ENCODE data around the gene DCLRE1B.

Gene DCLRE1B

GRCh38 chr1:113904674-113905434, at the start of gene DCLRE1B, which contains the start of gene AP4B1:
Gene DCLRE1B (plus strand): TSS chr1:113905326. CDS start chr1:113905587, 261 bp downstream.
Gene AP4B1 (minus strand): TSS chr1:113904799. CDS start chr1:113904717, 82 bp downstream.
- peak; percentile 98 to 99 for DNase-seq

- no peak for DNase-seq
Observed at GRCh38 chr1:113855630-113856400, 49.3 kb upstream of the DCLRE1B start.

GRCh38 chr1:113856401-113856790, 48.7 kb upstream of the DCLRE1B start:
- no peak for DNase-seq

GRCh38 chr1:113857776-113858175, 47.4 kb upstream of the DCLRE1B start:
- DNase-seq = no peak

- DNase-seq = no peak
Observed at GRCh38 chr1:113858418-113858817, 46.7 kb upstream of the DCLRE1B start.

GRCh38 chr1:113858982-113859381, 46.1 kb upstream of the DCLRE1B start:
- DNase-seq = no peak

- DNase-seq = no peak
Observed at GRCh38 chr1:113859478-113860175, 45.5 kb upstream of the DCLRE1B start.

GRCh38 chr1:113860891-113861290, 44.2 kb upstream of the DCLRE1B start:
- DNase-seq = no peak

- no peak for DNase-seq
Observed at GRCh38 chr1:113861641-113862040, 43.5 kb upstream of the DCLRE1B start.

- DNase-seq = no peak
Observed at GRCh38 chr1:113868387-113869083, 36.6 kb upstream of the DCLRE1B start.

GRCh38 chr1:113870778-113871177, 34.3 kb upstream of the DCLRE1B start:
- DNase-seq = no peak

GRCh38 chr1:113871597-113872113, 33.5 kb upstream of the DCLRE1B start, which contains the start of gene PTPN22:
Gene PTPN22 (minus strand): TSS chr1:113871712.
- DNase-seq = no peak

GRCh38 chr1:113872219-113872935, 32.7 kb upstream of the DCLRE1B start:
- no peak for DNase-seq

GRCh38 chr1:113874012-113874879, 30.9 kb upstream of the DCLRE1B start:
- DNase-seq = no peak

GRCh38 chr1:113875714-113876113, 29.4 kb upstream of the DCLRE1B start:
- DNase-seq = peak in 1 of 2 donors; percentile 25

GRCh38 chr1:113876176-113876575, 28.9 kb upstream of the DCLRE1B start:
- no peak for DNase-seq

GRCh38 chr1:113879739-113880038, 25.4 kb upstream of the DCLRE1B start:
- DNase-seq = no peak

GRCh38 chr1:113881661-113882060, 23.5 kb upstream of the DCLRE1B start:
- DNase-seq = no peak

GRCh38 chr1:113886417-113887401, 18.4 kb upstream of the DCLRE1B start:
- DNase-seq = no peak

All from hippocampal formation (tissue), 2 donors.